ENCODE data around the gene ADRB2. TPM values are rescaled to one million over a fixed set of nuclear protein-coding genes. Genes with fewer than 3 reads are reported as not detected.

Gene ADRB2
- total and polyA plus RNA-seq, 10 of the 15 experiments (the other 5 are each of a cell fraction or from before 2014, with no cell fraction given), result 0.03 to 0.34 (median 0.18) TPM; not detected in 1

- no peaks in the 10 kb centered on the region for H3K27me3 ChIP-seq (replicated peaks in 1 of 2; ENCODE audit: control insufficient read depth in 2 of 2, insufficient read depth in 2 of 2, low read length in 1 of 2)
- H4K20me1 ChIP-seq (ENCODE audit: control insufficient read depth, insufficient read depth), result no peaks in the 10 kb centered on the region
- no peaks in the 10 kb centered on the region for H3K9me3 ChIP-seq (replicated peaks; ENCODE audit: control insufficient read depth, insufficient read depth, low read length)
- DNase-seq (ENCODE audit: low read depth, low spot score), result no peak
- ChIA-PET POLR2A (no interaction called here), SMC1A (ENCODE audit: uncharacterized antibody, unreplicated experiment) (interaction anchor here (0.7 to 1.4 kb wide), 4 partner anchors 15 to 119 kb away, joined by 3 to 4 read pairs (median 3); no protein-coding TSS in a partner anchor), CTCF (interaction anchor here (2.8 to 3.5 kb wide), 2 partner anchors 30 to 120 kb away, joined by 9 read pairs; no protein-coding TSS in a partner anchor), RAD21 (ENCODE audit: unreplicated experiment) (interaction anchor here (1.3 kb wide), 1 partner anchor 8 kb away, joined by 3 read pairs; no protein-coding TSS in a partner anchor)
- H3K27ac ChIP-seq (ENCODE audit: control insufficient read depth, insufficient read depth), result no peak overlapping the region
- H3K79me2 ChIP-seq (ENCODE audit: control insufficient read depth, insufficient read depth, low read length), result no peaks in the 10 kb centered on the region
- intact Hi-C loops (cut with micrococcal nuclease; ENCODE audit: unreplicated experiment) (no loop called here), in situ Hi-C loops (cut with MboI) (no loop called here)
- H3K4me1 ChIP-seq (ENCODE audit: control insufficient read depth, insufficient read depth, low read length), result no peaks in the 10 kb centered on the region
- H3K4me3 ChIP-seq, result no peak overlapping the region
- H2AFZ ChIP-seq (ENCODE audit: control insufficient read depth, low read depth, low read length), result no peak overlapping the region
- WGBS (ENCODE audit: insufficient coverage, insufficient replicate concordance, low lambda C conversion rate, missing lambda C conversion rate), result 56% methylated on average over 2 of the region's 2 CpGs
- H3K4me2 ChIP-seq (ENCODE audit: control insufficient read depth, insufficient read depth), result no peak overlapping the region
- ATAC-seq, result no peak
- TF ChIP-seq MEF2B (IDR thresholded peaks at IDR 0.05; ENCODE audit: partially characterized antibody, poor library complexity, severe bottlenecking) (no peak), TBL1XR1 (IDR thresholded peaks at IDR 0.05; ENCODE audit: low read depth, low read length) (no peak), SP1 (IDR thresholded peaks at IDR 0.05; ENCODE audit: low read depth, low read length) (no peak), BACH1 (IDR thresholded peaks at IDR 0.05; ENCODE audit: borderline replicate concordance) (no peak)
- H3K36me3 ChIP-seq (ENCODE audit: control insufficient read depth in 2 of 2, insufficient read depth in 2 of 2, low read length in 1 of 2), result no peaks in the 10 kb centered on the region
- FAIRE-seq, result no peak
- no peak overlapping the region for H3K9ac ChIP-seq (ENCODE audit: control insufficient read depth, insufficient read depth, low read length)
- no TSS peak for BruUV-seq (replicated peaks)
Measured at GRCh38 chr5:148850836-148851235, 24.4 kb downstream of the ADRB2 start.

GRCh38 chr5:148853868-148854267, 27.5 kb downstream of the ADRB2 start:
- TF ChIP-seq GATAD2B (conservative IDR thresholded peaks at IDR 0.05; ENCODE audit: low read depth) (no peak), ZNF274 (IDR thresholded peaks at IDR 0.05; ENCODE audit: insufficient read depth, insufficient read length) (no peak), TARDBP (IDR thresholded peaks at IDR 0.05; ENCODE audit: borderline replicate concordance) (no peak), USF2 (IDR thresholded peaks at IDR 0.05; ENCODE audit: borderline replicate concordance, low read depth, low read length) (no peak), SRF (IDR thresholded peaks at IDR 0.05; ENCODE audit: low read depth in 2 of 2, low read length in 2 of 2) (no peak), SIX5 (IDR thresholded peaks at IDR 0.05; ENCODE audit: low read depth, low read length, severe bottlenecking) (no peak), SMAD5 (IDR thresholded peaks at IDR 0.05; ENCODE audit: low read depth) (no peak), BCL11A (IDR thresholded peaks at IDR 0.05; ENCODE audit: low read depth, low read length) (no peak), SUPT20H (IDR thresholded peaks at IDR 0.05; ENCODE audit: borderline replicate concordance, control insufficient read depth, low read depth, low read length) (no peak), KAT2A (conservative IDR thresholded peaks at IDR 0.05; ENCODE audit: control insufficient read depth, low read depth, low read length) (no peak)
- ChIA-PET POLR2A (no interaction called here), CTCF (interaction anchor here (0.8 to 1.4 kb wide), 5 partner anchors 9 to 121 kb away, joined by 3 read pairs; no protein-coding TSS in a partner anchor), RAD21 (ENCODE audit: unreplicated experiment) (interaction anchor here (0.9 kb wide), 1 partner anchor 114 kb away, joined by 3 read pairs; no protein-coding TSS in a partner anchor), SMC1A (ENCODE audit: uncharacterized antibody, unreplicated experiment) (interaction anchor here (1.3 to 1.6 kb wide), 2 partner anchors 22 to 121 kb away, joined by 3 read pairs; no protein-coding TSS in a partner anchor)
- H3K4me1 ChIP-seq (ENCODE audit: control insufficient read depth, insufficient read depth, low read length), result no peaks in the 10 kb centered on the region
- no TSS peak for BruUV-seq (replicated peaks)
- ATAC-seq, result 0 out of 3 replicates have a peak, but pooled peaks have one; percentile 26
- H3K9me3 ChIP-seq (replicated peaks; ENCODE audit: control insufficient read depth, insufficient read depth, low read length), result no peaks in the 10 kb centered on the region
- H3K9ac ChIP-seq (ENCODE audit: control insufficient read depth, insufficient read depth, low read length), result no peak overlapping the region
- no peak for FAIRE-seq
- no peak overlapping the region for H3K27ac ChIP-seq (ENCODE audit: control insufficient read depth, insufficient read depth)
- in situ Hi-C loops (cut with MboI), result no loop called here
- no peaks in the 10 kb centered on the region for H4K20me1 ChIP-seq (ENCODE audit: control insufficient read depth, insufficient read depth)
- H3K4me2 ChIP-seq (ENCODE audit: control insufficient read depth, insufficient read depth), result no peak overlapping the region
- no peak for DNase-seq (ENCODE audit: low read depth, low spot score)
- H3K27me3 ChIP-seq (replicated peaks in 1 of 2; ENCODE audit: control insufficient read depth in 2 of 2, insufficient read depth in 2 of 2, low read length in 1 of 2), result no peaks in the 10 kb centered on the region; a peak in 1 of 4 replicates
- no peak overlapping the region for H3K4me3 ChIP-seq
- no peak overlapping the region for H2AFZ ChIP-seq (ENCODE audit: control insufficient read depth, low read depth, low read length)
- 68% methylated on average over 2 of the region's 2 CpGs for WGBS (ENCODE audit: insufficient coverage, insufficient replicate concordance, low lambda C conversion rate, missing lambda C conversion rate)
- no peaks in the 10 kb centered on the region for H3K79me2 ChIP-seq (ENCODE audit: control insufficient read depth, insufficient read depth, low read length)
- intact Hi-C loops (cut with micrococcal nuclease; ENCODE audit: unreplicated experiment), result no loop called here
- no peaks in the 10 kb centered on the region for H3K36me3 ChIP-seq (ENCODE audit: control insufficient read depth in 2 of 2, insufficient read depth in 2 of 2, low read length in 1 of 2)

All from GM12878 (cell line).